RWPE1 (cell line): Measurements from ENCODE around the gene PNKP.

ENCODE experiments used
- CTCF ChIA-PET: fragments of 350-600 bp; sonication (Branson Sonifier 250); formaldehyde crosslinking; extraction: SDS; loops from one replicate; lab custom pipeline; 2021; lab: Yijun Ruan, JAX
- POLR2A ChIA-PET: fragments of 400-600 bp; formaldehyde crosslinking; extraction: SDS; loops from one replicate; lab custom pipeline; 2020; ENCODE audit warnings: antibody characterized with exemption; ENCODE audit not compliant: low non-redundant PET; lab: Yijun Ruan, JAX
- DNase-seq: peaks from one replicate; pipeline ENCODE4 v3.0.0; 2012; ENCODE audit warnings: low spot score
- H3K27ac ChIP-seq: fragments of 450-650 bp; 2 replicates; pipeline ENCODE4 v1.5.1; 2017
- TF ChIP-seq, protein P1 (sequence below): fragments of 450-650 bp; conservative IDR thresholded peaks from 2 replicates; pipeline ENCODE4 v1.5.1; 2017; ENCODE audit warnings: low read depth, mild to moderate bottlenecking

PNKP gene

DNA sequence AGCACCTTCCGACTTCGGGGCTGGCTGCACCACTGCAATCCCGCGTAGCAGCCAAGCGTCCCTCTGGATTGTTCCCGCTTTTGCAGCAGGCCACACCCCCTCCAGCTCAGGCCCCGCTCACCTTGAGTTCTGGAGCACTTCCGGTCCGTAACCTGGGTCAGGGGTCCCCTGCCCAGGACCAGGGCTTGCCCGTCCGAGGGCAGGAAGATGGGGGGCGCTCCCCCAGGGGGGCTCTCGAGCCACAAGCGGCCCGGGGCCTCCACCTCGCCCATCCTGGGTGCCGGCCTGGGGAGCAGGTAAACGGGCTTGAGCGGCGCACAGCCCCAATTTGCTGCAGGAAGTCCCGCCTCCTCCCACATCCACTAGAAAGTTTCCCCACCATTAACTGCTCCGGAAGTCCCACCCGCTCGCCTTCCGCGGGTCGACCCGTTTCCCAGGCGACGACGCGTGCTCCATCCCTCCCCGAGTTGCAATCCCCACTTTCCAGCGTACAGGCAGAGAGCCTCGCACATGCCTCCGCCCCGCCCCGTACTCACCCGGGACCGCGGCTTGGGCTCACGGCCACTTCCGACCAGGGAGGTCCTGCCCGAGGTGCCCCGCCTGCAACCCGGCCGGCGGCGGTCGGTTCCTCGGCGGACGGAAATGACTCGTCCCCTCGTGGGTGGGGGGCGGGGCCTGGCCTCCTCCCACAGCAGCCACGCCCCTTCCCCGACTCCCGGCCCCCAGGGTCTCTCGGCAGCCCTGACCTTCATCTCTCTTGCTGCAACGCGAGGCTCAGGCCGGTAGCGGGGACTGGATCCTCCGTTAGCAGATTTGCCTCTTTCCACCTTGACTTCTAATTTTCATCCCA lies at the start of gene PNKP:
PNKP (minus strand) TSS at position 644 of the 850 bp plus-strand sequence; CDS start at position 272, 372 bp downstream.
- ChIA-PET CTCF (no interaction called here), POLR2A (interaction anchor here (1.6 kb wide), 1 partner anchor 10 kb away, joined by 4 read pairs; the partner anchor contains the start of gene AKT1S1)
- peak; percentile 93 for DNase-seq
- H3K27ac ChIP-seq: peak within 1 kb of the TSS; percentile 96
- TF ChIP-seq, protein P1, sequence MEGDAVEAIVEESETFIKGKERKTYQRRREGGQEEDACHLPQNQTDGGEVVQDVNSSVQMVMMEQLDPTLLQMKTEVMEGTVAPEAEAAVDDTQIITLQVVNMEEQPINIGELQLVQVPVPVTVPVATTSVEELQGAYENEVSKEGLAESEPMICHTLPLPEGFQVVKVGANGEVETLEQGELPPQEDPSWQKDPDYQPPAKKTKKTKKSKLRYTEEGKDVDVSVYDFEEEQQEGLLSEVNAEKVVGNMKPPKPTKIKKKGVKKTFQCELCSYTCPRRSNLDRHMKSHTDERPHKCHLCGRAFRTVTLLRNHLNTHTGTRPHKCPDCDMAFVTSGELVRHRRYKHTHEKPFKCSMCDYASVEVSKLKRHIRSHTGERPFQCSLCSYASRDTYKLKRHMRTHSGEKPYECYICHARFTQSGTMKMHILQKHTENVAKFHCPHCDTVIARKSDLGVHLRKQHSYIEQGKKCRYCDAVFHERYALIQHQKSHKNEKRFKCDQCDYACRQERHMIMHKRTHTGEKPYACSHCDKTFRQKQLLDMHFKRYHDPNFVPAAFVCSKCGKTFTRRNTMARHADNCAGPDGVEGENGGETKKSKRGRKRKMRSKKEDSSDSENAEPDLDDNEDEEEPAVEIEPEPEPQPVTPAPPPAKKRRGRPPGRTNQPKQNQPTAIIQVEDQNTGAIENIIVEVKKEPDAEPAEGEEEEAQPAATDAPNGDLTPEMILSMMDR: no peak

DNA sequence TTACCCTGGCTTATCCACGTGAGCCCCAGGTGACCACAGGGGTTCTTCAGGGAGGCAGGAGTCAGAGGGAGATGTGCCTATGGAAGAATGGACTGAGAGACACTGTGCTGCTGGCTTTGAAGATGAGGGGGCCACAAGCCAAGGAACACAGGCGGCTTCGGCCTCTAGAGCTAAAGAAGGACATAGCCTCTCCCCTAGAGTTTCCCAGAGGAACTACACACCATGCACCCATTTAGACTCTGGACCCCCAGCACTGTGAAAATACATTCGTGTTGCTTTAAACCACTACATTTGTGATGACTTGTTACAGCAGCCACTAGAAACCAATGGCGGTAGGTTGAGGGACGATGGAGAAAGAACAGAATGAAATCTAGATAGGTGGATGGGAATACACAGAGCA lies 47.9 kb upstream of the PNKP start:
- CTCF ChIA-PET: interaction anchor here (0.6 kb wide), 1 partner anchor 21 kb away, joined by 3 read pairs; no protein-coding TSS in a partner anchor
- TF ChIP-seq, protein P1: no peak; the same call in 1 of the 2 replicates
- POLR2A ChIA-PET: no interaction called here
- no peak overlapping the region for H3K27ac ChIP-seq
- no peak for DNase-seq

DNA sequence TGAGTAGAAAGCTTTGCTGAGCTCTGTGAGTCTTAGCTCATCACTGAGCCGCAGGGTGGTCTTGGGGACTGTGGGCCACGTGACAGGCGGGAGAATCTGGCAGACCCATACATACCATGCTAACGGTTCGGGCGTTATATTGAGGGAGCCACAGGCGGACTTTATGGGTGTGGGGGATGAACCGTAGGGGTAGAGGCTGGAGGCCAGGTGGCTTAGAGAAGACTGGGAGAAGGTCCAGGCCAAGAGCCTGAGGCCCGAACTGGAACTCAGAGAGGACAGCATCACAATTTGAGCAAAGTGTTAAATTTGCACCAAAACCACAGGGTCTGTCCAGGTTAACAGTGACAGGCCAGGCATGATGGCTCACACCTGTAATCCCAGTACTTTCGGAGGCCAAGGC lies 46.3 kb upstream of the PNKP start:
- H3K27ac ChIP-seq: no peak overlapping the region
- ChIA-PET POLR2A (no interaction called here), CTCF (interaction anchor here (0.7 kb wide), 1 partner anchor 222 kb away, joined by 3 read pairs; no protein-coding TSS in a partner anchor)
- TF ChIP-seq, protein P1: no peak
- no peak for DNase-seq

DNA sequence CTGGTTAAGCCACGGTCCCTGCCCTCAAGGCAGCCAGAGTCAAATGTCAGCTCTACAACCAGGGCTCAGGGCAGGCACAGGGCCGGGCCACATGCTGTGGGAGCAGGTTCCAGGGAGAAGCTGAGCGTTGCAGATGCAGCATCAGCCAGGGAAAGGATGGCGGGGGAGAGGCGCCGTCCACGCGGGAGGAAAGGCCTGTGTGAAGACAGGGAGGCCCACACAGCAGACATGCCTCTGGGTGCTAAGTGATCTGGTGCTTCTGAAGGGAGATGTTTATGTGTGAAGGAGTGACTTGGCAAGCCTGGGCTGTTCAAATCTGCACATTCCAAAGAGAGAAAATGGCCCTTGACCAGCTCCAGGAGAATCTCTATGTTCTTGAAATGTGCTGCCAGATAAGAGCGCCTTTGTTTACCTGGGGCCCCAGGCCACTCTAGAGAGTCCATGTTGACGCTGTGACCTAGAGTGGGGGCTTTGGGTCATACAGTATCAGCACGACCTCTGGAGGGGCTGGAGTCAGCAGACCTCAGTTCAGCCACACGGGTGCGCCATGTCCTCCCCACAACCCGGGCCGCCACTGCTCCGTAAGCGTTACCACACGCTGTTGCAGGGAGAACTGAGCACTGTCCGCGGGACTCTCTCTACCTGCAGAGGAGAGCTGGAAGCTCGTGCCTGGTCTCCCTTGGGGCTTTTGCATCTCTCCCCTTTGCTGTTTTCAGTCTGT lies 45.7 kb upstream of the PNKP start:
- no peak for DNase-seq
- POLR2A ChIA-PET: no interaction called here
- CTCF ChIA-PET: interaction anchor here (0.7 kb wide), 2 partner anchors 63 to 223 kb away, joined by 3 read pairs; no protein-coding TSS in a partner anchor
- peak overlapping the region; percentile 39 for H3K27ac ChIP-seq
- TF ChIP-seq, protein P1: no peak

DNA sequence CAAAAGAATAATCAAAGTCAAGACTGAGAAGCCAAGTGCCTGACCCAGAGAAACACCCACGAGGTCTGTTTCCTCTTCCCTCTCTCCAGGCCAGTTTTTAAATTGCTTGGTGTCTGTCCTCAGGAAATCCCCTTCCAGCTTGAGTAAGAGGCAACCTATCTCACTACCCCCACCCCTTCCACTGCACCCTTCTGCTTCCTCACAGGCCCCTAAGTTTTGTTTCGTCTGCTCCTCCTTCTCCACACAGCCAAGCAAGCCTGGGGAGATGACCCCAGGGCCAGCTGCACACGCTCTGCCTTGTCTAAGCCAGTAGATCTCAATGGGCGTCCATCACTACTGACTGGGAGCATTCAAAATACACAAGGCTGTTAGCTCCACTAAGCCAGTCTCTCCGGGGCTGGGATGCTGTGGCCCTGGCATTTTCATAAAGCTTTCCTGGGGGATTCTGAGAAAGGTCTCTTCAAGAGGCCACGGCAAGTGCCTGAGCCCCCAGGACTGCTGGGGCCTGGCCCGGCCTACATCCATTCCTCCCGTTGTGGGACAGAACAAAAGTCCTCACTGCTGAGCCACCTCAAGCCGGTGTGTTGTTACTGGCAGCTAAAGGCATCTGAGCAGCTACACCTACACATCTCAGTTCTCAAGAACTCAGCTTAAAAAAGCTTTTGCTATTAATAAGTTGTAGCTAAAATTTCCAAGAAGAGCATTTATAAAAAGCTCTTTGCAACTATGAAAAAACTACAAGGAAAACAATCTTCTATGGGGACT lies 44.2 kb upstream of the PNKP start:
- ChIA-PET POLR2A (no interaction called here), CTCF (interaction anchor here (0.6 to 0.7 kb wide), 2 partner anchors 28 to 666 kb away, joined by 3 to 4 read pairs; no protein-coding TSS in a partner anchor)
- peak overlapping the region; percentile 22 for H3K27ac ChIP-seq
- no peak for DNase-seq
- TF ChIP-seq, protein P1: no peak

DNA sequence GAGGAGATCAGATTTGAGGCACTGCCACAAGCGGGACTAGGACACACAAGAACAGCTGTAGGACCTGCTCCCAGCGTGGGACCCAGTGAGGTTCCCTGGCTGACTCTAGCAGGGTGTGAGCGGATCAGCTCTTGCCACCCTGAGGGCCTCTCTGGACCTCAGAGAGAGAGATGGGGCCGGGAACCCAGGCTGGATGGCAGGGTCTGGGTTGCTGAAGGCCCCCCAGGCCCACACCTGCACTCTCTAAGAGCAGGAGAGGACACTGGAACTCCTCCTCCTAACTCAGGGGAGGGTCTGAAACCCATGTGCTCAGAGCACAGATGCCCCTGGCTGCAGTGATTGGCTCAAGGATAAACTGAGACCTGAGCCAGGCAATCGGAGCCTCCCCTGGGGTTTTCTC lies 42.8 kb upstream of the PNKP start:
- TF ChIP-seq, protein P1: no peak
- 0 out of 2 replicates have a peak overlapping the region, but pooled peaks have one; percentile 16 for H3K27ac ChIP-seq
- ChIA-PET POLR2A (no interaction called here), CTCF (no interaction called here)
- no peak for DNase-seq
